GM12892 (cell line): ENCODE measurements around the gene NLRC3.

Source experiments
- POLR2A ChIP-seq: IDR thresholded peaks from 2 replicates; pipeline ENCODE4 v1.6.1; 2011; ENCODE audit warnings: low read depth, low read length, control low read depth
- POLR2AphosphoS5 ChIP-seq: IDR thresholded peaks from 2 replicates; pipeline ENCODE4 v1.6.1; 2011; ENCODE audit warnings: low read depth, low read length, control low read depth

- TF ChIP-seq POLR2A (no peak), POLR2AphosphoS5 (no peak)
These were observed 22.8 kb downstream of the NLRC3 start for GRCh38 chr16:3554351-3554928.
